IMR-90 (cell line): Measurements from ENCODE around the gene TPM4. TPM values are rescaled to one million over a fixed set of nuclear protein-coding genes. Genes with fewer than 3 reads are reported as not detected.

Source experiments
- ATAC-seq: fragments of 200-7000 bp; cut with Tn5 transposase; 2 replicates; pipeline ENCODE4 v1.9.1; 2020; ENCODE audit warnings: low read depth, mild to moderate bottlenecking, moderate library complexity
- BruUV-seq: library from RNA; stranded (reverse); fragments of 400-500 nt; replicated peaks from 2 replicates; lab custom pipeline; 2021; lab: Mats Ljungman, UMichigan
- CTCF ChIA-PET: fragments of 300-600 bp; formaldehyde crosslinking; extraction: SDS; loops from one replicate; lab custom pipeline; 2021; ENCODE audit warnings: antibody characterized with exemption; lab: Yijun Ruan, JAX
- POLR2A ChIA-PET: fragments of 300-600 bp; sonication (Branson Sonifier 250); formaldehyde crosslinking; loops from one replicate; lab custom pipeline; 2022; ENCODE audit warnings: antibody characterized with exemption; ENCODE audit not compliant: unreplicated experiment; lab: Charles Lee
- DNase-seq: peaks from one replicate; pipeline ENCODE4 v3.0.0; 2013
- H2AFZ ChIP-seq: replicated peaks from 2 replicates; pipeline ENCODE3; 2013; ENCODE audit warnings: low read length, mild to moderate bottlenecking; ENCODE audit not compliant: poor library complexity
- H2AK5ac ChIP-seq: 2 replicates; pipeline ENCODE4 v1.6.1; 2013; ENCODE audit warnings: low read depth, low read length, inconsistent platforms
- H2AK9ac ChIP-seq: replicated peaks from 2 replicates; pipeline ENCODE3; 2013; ENCODE audit warnings: mild to moderate bottlenecking, low read depth, low read length, moderate library complexity; ENCODE audit not compliant: poor library complexity
- H2BK120ac ChIP-seq: 2 replicates; pipeline ENCODE4 v1.6.1; 2013; ENCODE audit warnings: low read depth, low read length, inconsistent platforms
- H2BK15ac ChIP-seq: 3 replicates; pipeline ENCODE4 v1.6.1; 2013; ENCODE audit warnings: low read depth, low read length, inconsistent platforms
- H2BK20ac ChIP-seq: 2 replicates; pipeline ENCODE4 v1.6.1; 2013; ENCODE audit warnings: low read depth, mild to moderate bottlenecking, inconsistent platforms, low read length, moderate library complexity
- H2BK5ac ChIP-seq: 2 replicates; pipeline ENCODE4 v1.6.1; 2013; ENCODE audit warnings: mild to moderate bottlenecking, low read depth, low read length, inconsistent platforms; ENCODE audit not compliant: poor library complexity, severe bottlenecking
- H3K14ac ChIP-seq: replicated peaks from 2 replicates; pipeline ENCODE4 v1.6.1; 2013; ENCODE audit warnings: low read depth, low read length, inconsistent platforms
- H3K18ac ChIP-seq: 2 replicates; pipeline ENCODE4 v1.6.1; 2013; ENCODE audit warnings: low read depth, low read length, control low read depth
- H3K23ac ChIP-seq: 2 replicates; pipeline ENCODE4 v1.6.1; 2013; ENCODE audit warnings: low read depth, low read length, inconsistent platforms
- H3K27ac ChIP-seq: 2 replicates; pipeline ENCODE4 v1.5.1; 2013; ENCODE audit warnings: mild to moderate bottlenecking, control low read depth, low read length; ENCODE audit not compliant: insufficient read depth
- H3K27me3 ChIP-seq: 2 replicates; pipeline ENCODE4 v1.6.1; 2013; ENCODE audit warnings: low read length; ENCODE audit not compliant: control insufficient read depth, insufficient read depth
- H3K36me3 ChIP-seq: 2 replicates; pipeline ENCODE4 v1.6.1; 2013; ENCODE audit warnings: low read length, mixed read lengths; ENCODE audit not compliant: control insufficient read depth, insufficient read depth
- H3K4ac ChIP-seq: 2 replicates; pipeline ENCODE4 v1.6.1; 2013; ENCODE audit warnings: low read depth, low read length, inconsistent platforms
- H3K4me1 ChIP-seq: 2 replicates; pipeline ENCODE4 v1.6.1; 2013; ENCODE audit warnings: low read length, mixed read lengths; ENCODE audit not compliant: control insufficient read depth, insufficient read depth
- H3K4me2 ChIP-seq: 2 replicates; pipeline ENCODE4 v1.6.1; 2013; ENCODE audit warnings: low read depth, mild to moderate bottlenecking, control low read depth, low read length, moderate library complexity
- H3K4me3 ChIP-seq: 2 replicates; pipeline ENCODE4 v1.5.1; 2013; ENCODE audit warnings: low read depth, mild to moderate bottlenecking, control low read depth, low read length, moderate library complexity; ENCODE audit not compliant: insufficient read depth
- H3K56ac ChIP-seq: 2 replicates; pipeline ENCODE4 v1.6.1; 2013; ENCODE audit warnings: low read length, inconsistent platforms; ENCODE audit not compliant: insufficient read depth; ENCODE audit errors: extremely low read depth
- H3K79me1 ChIP-seq, 2 experiments: 2 replicates each; pipeline ENCODE4 v1.6.1; 2013; ENCODE audit warnings: low read length in 2 of 2, inconsistent platforms in 1 of 2, low read depth in 1 of 2
- H3K9ac ChIP-seq: 2 replicates; pipeline ENCODE4 v1.6.1; 2013; ENCODE audit warnings: low read depth, low read length, control low read depth
- H3K9me1 ChIP-seq: 2 replicates; pipeline ENCODE4 v1.6.1; 2013; ENCODE audit warnings: low read length, inconsistent platforms; ENCODE audit not compliant: insufficient read depth
- H3K9me3 ChIP-seq: 2 replicates; pipeline ENCODE4 v1.6.1; 2013; ENCODE audit warnings: low read length; ENCODE audit not compliant: control insufficient read depth, insufficient read depth
- H4K20me1 ChIP-seq: 2 replicates; pipeline ENCODE4 v1.6.1; 2013; ENCODE audit warnings: low read length, inconsistent platforms; ENCODE audit not compliant: insufficient read depth
- H4K5ac ChIP-seq: 2 replicates; pipeline ENCODE4 v1.6.1; 2013; ENCODE audit warnings: mild to moderate bottlenecking, low read depth, low read length, control low read depth
- H4K8ac ChIP-seq, 2 experiments: 2 replicates each; pipeline ENCODE4 v1.6.1; 2013; ENCODE audit warnings: low read depth in 2 of 2, low read length in 2 of 2, control low read depth in 1 of 2, inconsistent platforms in 1 of 2
- H4K91ac ChIP-seq: 2 replicates; pipeline ENCODE4 v1.6.1; 2013; ENCODE audit warnings: low read depth, low read length, inconsistent platforms; ENCODE audit not compliant: insufficient read depth
- CEBPB ChIP-seq: IDR thresholded peaks from 2 replicates; pipeline ENCODE4 v1.6.1; 2012; ENCODE audit warnings: low read depth, low read length, improper control_type of control experiment
- WGBS, 2 experiments: methylation state at CpG; one replicate each; pipeline versions ENCODE4 v1.1.5 to v1.1.7; 2013; ENCODE audit warnings: missing lambda C conversion rate in 2 of 2; ENCODE audit not compliant: insufficient read length in 1 of 2; ENCODE audit errors: extremely low coverage in 2 of 2; 5-methylcytosine and 5-hydroxymethylcytosine counted together
- dilution Hi-C: fragments of 300-500 bp; cut with HindIII; formaldehyde crosslinking; loops from one replicate; pipeline ENCODE4 v1.14.3; 2018; ENCODE audit warnings: low sequenced_read_pairs; ENCODE audit not compliant: unreplicated experiment
- in situ Hi-C: fragments of 300-500 bp; cut with MboI; formaldehyde crosslinking; loops from 3 replicates; pipeline ENCODE4 v1.14.3; 2019; ENCODE audit warnings: low sequenced_read_pairs, inconsistent platforms, mixed read lengths
- intact Hi-C: fragments of 100-400 bp; cut with micrococcal nuclease; formaldehyde crosslinking; loops from 2 replicates; pipeline ENCODE4 v1.10.0; 2022
- polyA plus RNA-seq, 3 experiments: library from polyadenylated mRNA; depleted of rRNA; stranded (reverse); fragments of >200 nt; gene quantifications; 2 replicates each; pipeline ENCODE4 v1.2.3, GENCODE V29; 2012; ENCODE audit warnings: low replicate concordance in 1 of 3
- total RNA-seq: library from RNA; depleted of rRNA; stranded (reverse); fragments of >200 nt; gene quantifications from 2 replicates; pipeline ENCODE4 v1.2.3, GENCODE V29; 2012

TPM4 gene
- total and polyA plus RNA-seq, 2 of the 4 experiments (the other 2 are of a cell fraction): 1,075 to 1,160 TPM

DNA sequence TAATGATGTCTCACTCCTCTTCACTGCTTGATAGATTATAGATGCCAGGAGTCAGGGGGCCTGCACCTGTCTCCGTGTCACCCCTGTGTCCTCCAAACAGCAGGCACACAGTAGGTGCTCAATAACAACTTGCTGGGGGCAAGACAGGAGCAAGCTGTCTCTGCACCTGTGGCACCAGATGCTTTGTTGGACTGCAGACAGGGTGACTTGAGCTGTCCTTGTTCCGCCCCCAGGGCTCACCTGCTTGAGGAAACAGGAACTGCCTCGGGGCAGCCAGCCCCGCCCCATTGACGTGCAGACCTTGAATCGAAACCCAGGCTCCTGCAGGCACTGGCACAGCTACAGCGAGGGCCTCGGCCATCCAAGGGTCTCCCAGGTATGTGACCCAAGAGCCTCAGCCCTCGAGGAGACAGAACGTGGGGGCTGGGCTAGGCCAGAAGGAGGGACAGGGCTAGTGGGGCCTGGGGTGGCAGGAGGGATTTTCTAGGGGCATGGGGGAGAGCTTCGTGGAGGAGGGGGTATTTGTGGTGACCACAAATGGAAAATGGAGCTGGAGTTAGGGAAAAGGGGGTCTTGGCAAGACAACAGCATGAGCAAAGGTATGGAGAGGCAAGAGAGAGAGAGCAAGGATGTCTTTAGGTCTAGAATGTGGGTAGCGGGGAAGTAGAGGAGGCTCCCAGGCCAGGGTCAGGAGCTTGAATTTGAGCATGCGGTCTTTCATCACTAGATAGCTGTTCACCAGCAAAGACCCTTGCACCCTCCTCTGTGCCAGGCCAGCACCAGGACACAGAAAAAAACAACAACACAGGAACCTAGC lies 67.3 kb downstream of the TPM4 start, which contains the start of gene HSH2D:
HSH2D (plus strand) TSS at position 287 of the 817 bp plus-strand sequence. CDS start 5,066 bp downstream, outside the sequence.
- no TSS peak for BruUV-seq
- no peak within 1 kb of the TSS for H3K56ac ChIP-seq
- H3K9ac ChIP-seq: no peak within 1 kb of the TSS
- no peak within 1 kb of the TSS for H3K23ac ChIP-seq
- H2BK20ac ChIP-seq: no peak within 1 kb of the TSS
- no peak within 1 kb of the TSS for H3K27ac ChIP-seq
- H3K4ac ChIP-seq: no peak within 1 kb of the TSS
- DNase-seq (no peak), ATAC-seq (no peak)
- POLR2A ChIA-PET: no interaction called here
- no peak within 1 kb of the TSS for H4K8ac ChIP-seq
- H4K5ac ChIP-seq: no peak within 1 kb of the TSS
- no peak within 1 kb of the TSS for H3K14ac ChIP-seq
- H2BK120ac ChIP-seq: no peak within 1 kb of the TSS
- dilution Hi-C loops (no loop called here), intact Hi-C loops (no loop called here), in situ Hi-C loops (no loop called here)
- no peak within 1 kb of the TSS for H3K4me3 ChIP-seq
- peaks cover 6% of the 10 kb centered on the region; the same call in 1 of the 2 replicates for H3K9me1 ChIP-seq
- no peaks in the 10 kb centered on the region for H3K9me3 ChIP-seq
- 36% methylated on average over 7 of the region's 13 CpGs; no CpG with 5 or more reads in 1 of the 2 experiments for WGBS, 2 experiments
- no peak within 1 kb of the TSS for H2AK9ac ChIP-seq
- H2AFZ ChIP-seq: peak within 1 kb of the TSS; percentile 21
- no peak for TF ChIP-seq CEBPB
- peaks cover 1% of the 10 kb centered on the region for H3K4me1 ChIP-seq
- H3K36me3 ChIP-seq: no peaks in the 10 kb centered on the region
- H3K27me3 ChIP-seq: no peaks in the 10 kb centered on the region; the same call in 1 of the 2 replicates
- H2BK15ac ChIP-seq: no peak within 1 kb of the TSS
- no peaks in the 10 kb centered on the region for H4K20me1 ChIP-seq
- H4K91ac ChIP-seq: no peak within 1 kb of the TSS
- no peak within 1 kb of the TSS for H2BK5ac ChIP-seq
- no peak within 1 kb of the TSS for H3K18ac ChIP-seq
- no peak within 1 kb of the TSS for H3K4me2 ChIP-seq
- no peaks in the 10 kb centered on the region for H3K79me1 ChIP-seq
- no peak within 1 kb of the TSS for H2AK5ac ChIP-seq
- CTCF ChIA-PET: interaction anchor here (0.6 kb wide), 1 partner anchor 25 kb away, joined by 3 read pairs; no protein-coding TSS in a partner anchor
